ENCODE results near the gene NR5A1.

The NR5A1 gene

DNA sequence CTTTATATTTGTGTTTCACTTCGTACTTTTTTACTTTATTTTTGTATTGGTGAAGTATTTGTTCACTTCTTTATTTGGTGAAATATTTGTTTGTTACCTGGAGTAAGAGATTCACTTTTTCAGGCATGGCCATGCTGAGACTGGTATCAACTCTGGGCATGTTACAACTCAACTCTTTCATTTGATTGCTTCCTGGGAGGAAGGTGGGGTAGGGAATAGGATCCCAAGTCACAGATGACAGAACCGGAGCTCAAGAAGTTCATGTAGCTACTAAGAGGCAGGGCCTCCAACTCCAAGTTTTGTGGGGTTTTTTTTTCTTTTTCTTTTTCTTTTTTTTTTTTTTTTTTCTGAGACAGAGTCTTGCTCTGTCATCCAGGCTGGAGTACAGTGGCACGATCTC, 63.0 kb downstream of the NR5A1 start:
- DNase-seq (ENCODE audit: low spot score), result no peak
- no peak for FAIRE-seq

DNA sequence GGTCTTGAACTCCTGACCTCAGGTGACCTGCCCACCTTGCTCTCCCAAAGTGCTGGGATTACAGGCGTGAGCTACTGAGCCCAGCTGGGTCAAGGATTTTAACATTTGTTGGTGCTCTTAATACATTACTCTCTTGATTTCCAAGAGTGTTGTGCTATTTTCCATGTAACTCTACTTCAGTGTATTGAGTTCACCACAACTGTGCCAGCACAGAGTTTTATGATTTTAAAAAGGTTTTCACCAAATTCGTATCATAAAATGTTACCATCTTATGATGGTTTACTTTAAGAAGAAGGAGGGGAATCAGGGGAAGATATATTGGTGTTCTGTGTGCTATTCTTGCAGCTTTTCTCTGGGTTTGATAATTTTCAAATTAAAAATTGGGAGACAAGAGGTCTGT, 63.6 kb downstream of the NR5A1 start:
- no peak for DNase-seq (ENCODE audit: low spot score)
- no peak for FAIRE-seq

DNA sequence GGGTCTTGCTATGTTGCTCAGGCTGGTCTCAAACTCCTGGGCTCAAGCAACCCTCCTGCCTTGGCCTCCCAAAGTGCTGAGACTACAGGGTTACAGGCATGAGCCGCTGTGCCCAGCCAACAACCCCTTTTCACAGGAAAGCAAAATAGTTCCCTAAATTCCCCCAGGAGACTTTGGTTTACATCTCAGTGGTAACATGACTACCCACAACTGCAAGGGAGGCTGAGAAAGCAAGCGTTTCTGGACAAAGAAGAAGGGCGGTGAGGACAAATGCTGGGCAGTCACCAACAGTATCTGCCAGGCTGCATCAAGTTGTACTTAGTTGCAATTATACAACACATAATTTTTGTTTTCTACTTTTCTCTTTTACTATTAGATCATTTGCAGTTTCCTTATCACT, 64.4 kb downstream of the NR5A1 start:
- FAIRE-seq (no peak), DNase-seq (ENCODE audit: low spot score) (no peak)

DNA sequence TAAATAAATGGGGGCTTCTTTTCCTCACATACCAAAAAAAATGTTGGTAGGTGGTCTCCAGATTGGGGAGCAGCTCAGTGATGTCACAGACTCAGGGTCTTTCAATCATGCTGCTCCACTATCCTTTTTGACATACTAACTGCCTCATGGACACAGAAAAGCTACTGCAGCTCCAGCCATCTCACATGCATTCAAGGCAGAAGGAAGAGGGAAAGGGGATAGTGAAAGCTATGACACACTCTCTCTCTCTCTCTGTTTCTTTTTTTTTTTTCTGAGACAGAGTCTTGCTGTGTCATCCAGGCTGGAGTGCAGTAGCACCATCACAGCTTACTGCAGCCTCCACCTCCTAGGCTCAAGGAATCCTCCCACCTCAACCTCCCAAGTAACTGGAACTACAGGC, 64.8 kb downstream of the NR5A1 start:
- no peak for DNase-seq (ENCODE audit: low spot score)
- no peak for FAIRE-seq

DNA sequence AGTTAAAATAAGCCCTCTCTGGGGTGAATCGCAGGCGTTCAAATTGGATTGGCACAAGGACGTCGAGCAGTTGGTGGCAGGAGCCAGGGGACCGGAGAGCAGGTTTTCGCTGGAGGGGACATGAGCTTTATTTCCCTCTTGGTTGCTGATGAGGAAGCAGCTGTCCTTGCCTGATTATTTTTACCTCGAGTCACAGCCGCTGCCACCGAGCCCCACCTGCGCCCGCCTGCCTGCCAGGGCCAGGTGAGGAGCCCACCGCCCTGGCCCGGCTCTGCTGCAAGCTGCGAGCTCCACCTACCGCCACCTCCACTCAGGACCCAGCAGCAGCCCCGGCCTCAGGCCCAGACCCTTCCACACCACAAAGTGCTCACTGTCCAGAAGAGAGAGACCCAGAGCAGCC, 65.9 kb downstream of the NR5A1 start:
- no peak for DNase-seq (ENCODE audit: low spot score)
- no peak for FAIRE-seq

DNA sequence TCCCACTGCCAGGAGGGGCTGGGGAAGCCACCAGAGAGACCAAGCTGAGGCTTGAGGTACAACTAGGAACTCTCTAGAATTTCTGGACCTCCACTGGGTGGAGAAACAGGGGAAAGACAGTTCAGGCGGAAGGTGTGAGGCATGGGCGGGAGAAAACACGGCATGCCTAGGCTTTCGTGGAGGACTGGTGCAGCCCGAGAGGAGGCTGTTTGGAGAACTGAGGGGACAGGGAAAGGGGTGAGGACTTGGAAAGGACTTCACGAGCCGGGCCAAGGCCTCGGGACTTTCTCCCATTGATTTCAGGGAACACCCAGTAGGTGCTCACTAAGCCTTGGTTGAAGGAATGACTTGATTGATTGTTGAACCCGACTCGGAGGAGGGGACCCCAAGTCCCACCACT, 66.4 kb downstream of the NR5A1 start:
- DNase-seq (ENCODE audit: low spot score) (no peak), FAIRE-seq (no peak)

DNA sequence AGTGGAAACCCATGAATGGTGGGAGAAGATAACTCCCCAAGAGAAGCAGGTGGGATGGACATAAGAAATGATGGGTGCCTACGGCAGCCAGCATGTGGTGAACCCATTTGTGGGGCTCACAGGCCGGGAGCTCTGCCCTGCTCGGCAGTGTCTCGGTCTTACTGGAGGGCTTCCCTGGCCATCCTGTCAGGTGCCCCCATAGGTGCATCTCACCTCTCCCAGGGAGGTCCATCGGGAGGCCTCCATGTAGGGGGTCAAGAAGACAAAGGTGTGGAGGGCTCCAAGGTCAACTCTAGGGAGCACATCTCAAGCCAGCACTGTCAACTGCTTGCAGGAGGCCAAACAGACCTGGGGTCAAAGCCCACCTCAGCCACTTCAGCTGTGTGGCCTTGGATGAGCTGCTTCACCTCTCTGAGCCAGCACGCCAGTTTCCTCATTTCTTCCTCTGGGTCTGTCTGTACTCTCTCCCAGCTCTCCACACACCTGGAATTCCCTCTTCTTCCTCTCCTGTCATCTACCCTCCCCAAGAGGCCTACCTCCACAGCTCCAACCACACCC, 67.4 kb downstream of the NR5A1 start:
- FAIRE-seq, result no peak

DNA sequence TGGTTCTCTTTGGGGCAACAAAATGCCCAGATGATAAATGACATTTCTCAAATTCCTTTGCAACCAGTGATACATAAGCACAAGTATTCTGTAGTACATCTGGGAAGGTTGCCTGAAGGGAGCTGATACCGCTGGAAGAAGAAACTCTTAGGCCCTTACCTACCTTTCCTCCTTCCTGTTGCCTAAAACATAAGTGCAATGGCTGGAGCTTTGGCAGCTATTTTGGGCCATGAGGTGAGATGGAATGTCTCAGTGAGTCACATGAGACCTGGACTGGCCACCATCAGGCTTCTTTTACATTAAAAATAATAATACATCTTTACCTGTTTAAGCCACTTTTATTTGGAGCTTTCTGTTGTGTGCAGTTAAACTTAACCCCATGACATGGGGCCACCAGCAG, 68.1 kb downstream of the NR5A1 start:
- DNase-seq (ENCODE audit: low spot score) (no peak), FAIRE-seq (no peak)

More for the DNA sequence above, 67.4 kb downstream of the NR5A1 start:
- no peak for DNase-seq (ENCODE audit: low spot score)

DNA sequence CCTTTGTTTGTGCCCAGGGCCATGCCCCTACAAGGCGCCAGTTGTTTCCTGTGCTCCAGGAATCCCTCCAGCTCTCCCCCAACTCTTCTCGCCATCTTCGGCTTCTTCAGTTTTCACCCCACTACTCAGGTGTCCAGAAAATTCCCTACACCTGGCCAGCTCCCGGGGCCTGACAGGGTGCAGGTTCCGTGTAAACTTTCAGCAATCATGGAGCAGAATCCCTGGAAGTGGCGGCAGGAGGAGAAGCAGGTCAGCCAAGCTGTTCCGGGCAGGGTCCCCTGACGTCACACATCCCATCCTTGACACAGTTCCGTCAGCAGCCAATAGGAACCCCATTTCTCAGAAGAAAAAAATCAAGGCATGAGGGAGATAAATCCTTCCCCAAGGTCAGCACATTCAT, 69.1 kb downstream of the NR5A1 start:
- FAIRE-seq, result no peak
- no peak for DNase-seq (ENCODE audit: low spot score)

DNA sequence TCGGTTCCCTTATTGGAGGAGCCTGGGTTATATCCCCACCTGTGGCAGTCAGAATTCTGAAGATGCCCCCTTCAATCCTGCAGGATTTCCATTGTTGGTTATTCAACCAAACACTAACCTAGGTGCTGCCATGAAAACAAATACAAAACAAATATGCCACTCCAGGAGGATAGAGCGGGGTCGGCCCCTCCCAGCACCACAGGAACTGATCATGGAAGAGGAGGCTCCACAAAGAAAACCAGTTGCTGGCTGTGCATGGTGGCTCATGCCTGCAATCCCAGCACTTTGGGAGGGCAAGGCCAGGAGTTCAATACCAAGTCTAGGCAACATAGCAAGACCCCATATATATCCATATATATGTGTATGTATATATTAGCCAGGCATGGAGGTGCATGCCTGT, 70.1 kb downstream of the NR5A1 start:
- DNase-seq (ENCODE audit: low spot score) (no peak), FAIRE-seq (no peak)

DNA sequence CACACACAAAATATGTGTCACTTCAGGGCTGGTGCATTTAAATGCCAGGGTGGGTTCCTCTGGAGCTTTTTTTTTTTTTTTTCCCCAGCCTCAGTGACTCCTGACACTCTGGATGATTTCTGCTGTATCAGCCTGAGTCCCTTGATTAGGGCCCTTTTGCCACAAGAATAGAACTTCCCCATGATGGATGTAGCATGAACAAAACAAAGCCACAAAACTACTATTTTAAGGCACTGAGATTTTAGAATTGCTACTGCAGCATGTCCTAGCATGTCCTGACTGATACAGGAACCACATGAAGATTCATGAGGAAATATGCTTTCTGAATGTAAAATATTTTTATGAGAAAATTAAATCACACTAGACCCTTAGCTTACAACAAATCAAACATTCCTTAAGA, 70.9 kb downstream of the NR5A1 start:
- no peak for FAIRE-seq

More for the DNA sequence above, 70.9 kb downstream of the NR5A1 start:
- no peak for DNase-seq (ENCODE audit: low spot score)
